Measurements from ENCODE around the gene RGS13.

Gene RGS13

GRCh38 chr1:192652159-192652558 is 16.2 kb downstream of the RGS13 start:
- Histone ChIP-seq H3K4me3 (ENCODE audit: low read length in 2 of 2) (no peak overlapping the region), H3K27me3 (ENCODE audit: control insufficient read depth in 1 of 2, insufficient read depth in 2 of 2, low read length in 2 of 2) (no peaks in the 10 kb centered on the region), H3K9me3 (ENCODE audit: control insufficient read depth in 2 of 2, low read length in 2 of 2) (no peaks in the 10 kb centered on the region), H3K27ac (ENCODE audit: low read length) (no peak overlapping the region), H3K9ac (ENCODE audit: low read length in 2 of 2) (no peak overlapping the region), H3K4me1 (ENCODE audit: control insufficient read depth, insufficient read depth, low read length) (no peaks in the 10 kb centered on the region), H3K36me3 (ENCODE audit: control insufficient read depth in 2 of 2, insufficient read depth in 2 of 2, low read length in 2 of 2) (no peaks in the 10 kb centered on the region)

GRCh38 chr1:192654120-192654519 is 18.2 kb downstream of the RGS13 start:
- Histone ChIP-seq H3K9ac (ENCODE audit: low read length in 2 of 2) (no peak overlapping the region), H3K36me3 (ENCODE audit: control insufficient read depth in 2 of 2, insufficient read depth in 2 of 2, low read length in 2 of 2) (no peaks in the 10 kb centered on the region), H3K4me1 (ENCODE audit: control insufficient read depth, insufficient read depth, low read length) (no peaks in the 10 kb centered on the region), H3K9me3 (ENCODE audit: control insufficient read depth in 2 of 2, low read length in 2 of 2) (no peaks in the 10 kb centered on the region), H3K27ac (ENCODE audit: low read length) (no peak overlapping the region), H3K27me3 (ENCODE audit: control insufficient read depth in 1 of 2, insufficient read depth in 2 of 2, low read length in 2 of 2) (no peaks in the 10 kb centered on the region), H3K4me3 (ENCODE audit: low read length in 2 of 2) (no peak overlapping the region)

DNA sequence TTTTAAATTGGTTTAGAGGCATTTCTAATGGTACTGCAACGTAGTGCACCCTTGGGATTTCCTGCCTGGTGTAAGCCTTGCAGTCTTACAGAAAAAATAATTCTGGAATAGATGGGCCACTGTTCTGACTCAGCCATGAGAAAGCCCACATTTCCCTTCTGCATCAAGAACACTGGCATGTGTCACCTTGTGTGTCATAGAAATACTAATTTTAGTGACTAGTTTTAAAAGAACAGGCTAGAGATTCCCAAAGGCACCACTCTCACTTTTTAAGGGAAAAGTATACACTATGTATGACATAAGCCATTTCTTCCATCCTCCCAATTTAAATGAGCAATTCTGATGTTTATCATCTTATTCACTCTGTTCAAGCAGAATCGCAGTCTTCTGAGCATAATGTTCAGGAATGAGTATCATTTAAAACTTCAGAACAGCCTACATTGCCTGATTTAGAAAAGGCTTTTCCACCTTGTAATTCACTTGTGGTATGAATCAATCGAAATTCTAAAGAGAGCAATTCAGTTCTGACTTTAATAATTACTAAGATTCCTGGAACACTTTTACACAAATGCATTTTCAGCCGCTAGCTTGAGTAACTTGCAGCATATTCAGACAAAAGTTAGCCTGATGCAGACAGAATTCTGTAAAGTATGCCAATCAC is 18.8 kb downstream of the RGS13 start:
- H3K4me1 ChIP-seq (ENCODE audit: control insufficient read depth, insufficient read depth, low read length) = no peaks in the 10 kb centered on the region
- no peaks in the 10 kb centered on the region for H3K27me3 ChIP-seq (ENCODE audit: control insufficient read depth in 1 of 2, insufficient read depth in 2 of 2, low read length in 2 of 2)
- no peak overlapping the region for H3K9ac ChIP-seq (ENCODE audit: low read length in 2 of 2)
- no peaks in the 10 kb centered on the region for H3K36me3 ChIP-seq (ENCODE audit: control insufficient read depth in 2 of 2, insufficient read depth in 2 of 2, low read length in 2 of 2)
- H3K4me3 ChIP-seq (ENCODE audit: low read length in 2 of 2) = no peak overlapping the region
- H3K9me3 ChIP-seq (ENCODE audit: control insufficient read depth in 2 of 2, low read length in 2 of 2) = no peaks in the 10 kb centered on the region
- no peak overlapping the region for H3K27ac ChIP-seq (ENCODE audit: low read length)

GRCh38 chr1:192657760-192658159 is 21.8 kb downstream of the RGS13 start:
- Histone ChIP-seq H3K27ac (ENCODE audit: low read length) (no peak overlapping the region), H3K36me3 (ENCODE audit: control insufficient read depth in 2 of 2, insufficient read depth in 2 of 2, low read length in 2 of 2) (no peaks in the 10 kb centered on the region), H3K9me3 (ENCODE audit: control insufficient read depth in 2 of 2, low read length in 2 of 2) (no peaks in the 10 kb centered on the region), H3K4me3 (ENCODE audit: low read length in 2 of 2) (no peak overlapping the region), H3K27me3 (ENCODE audit: control insufficient read depth in 1 of 2, insufficient read depth in 2 of 2, low read length in 2 of 2) (no peaks in the 10 kb centered on the region), H3K9ac (ENCODE audit: low read length in 2 of 2) (no peak overlapping the region), H3K4me1 (ENCODE audit: control insufficient read depth, insufficient read depth, low read length) (no peaks in the 10 kb centered on the region)

DNA sequence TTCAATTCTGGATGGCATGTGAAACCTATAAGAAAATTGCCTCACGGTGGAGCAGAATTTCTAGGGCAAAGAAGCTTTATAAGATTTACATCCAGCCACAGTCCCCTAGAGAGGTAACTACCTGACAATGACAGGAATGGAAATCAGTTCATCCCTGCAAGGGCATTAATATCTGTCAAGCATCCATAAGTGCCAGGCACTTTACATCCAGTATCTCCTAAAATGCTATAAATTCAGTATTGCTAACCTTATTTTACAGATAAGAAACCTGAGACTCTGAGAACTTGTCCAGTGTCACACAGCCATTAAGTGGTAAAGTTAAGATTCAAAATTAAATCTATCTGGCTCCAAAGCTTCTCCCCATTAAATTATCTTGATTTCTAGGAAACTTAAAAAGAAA is 22.3 kb downstream of the RGS13 start:
- no peak overlapping the region for H3K4me3 ChIP-seq (ENCODE audit: low read length in 2 of 2)
- H3K27ac ChIP-seq (ENCODE audit: low read length) = no peak overlapping the region
- no peaks in the 10 kb centered on the region for H3K4me1 ChIP-seq (ENCODE audit: control insufficient read depth, insufficient read depth, low read length)
- H3K9ac ChIP-seq (ENCODE audit: low read length in 2 of 2) = no peak overlapping the region
- no peaks in the 10 kb centered on the region for H3K27me3 ChIP-seq (ENCODE audit: control insufficient read depth in 1 of 2, insufficient read depth in 2 of 2, low read length in 2 of 2)
- no peaks in the 10 kb centered on the region for H3K36me3 ChIP-seq (ENCODE audit: control insufficient read depth in 2 of 2, insufficient read depth in 2 of 2, low read length in 2 of 2)
- no peaks in the 10 kb centered on the region for H3K9me3 ChIP-seq (ENCODE audit: control insufficient read depth in 2 of 2, low read length in 2 of 2)

DNA sequence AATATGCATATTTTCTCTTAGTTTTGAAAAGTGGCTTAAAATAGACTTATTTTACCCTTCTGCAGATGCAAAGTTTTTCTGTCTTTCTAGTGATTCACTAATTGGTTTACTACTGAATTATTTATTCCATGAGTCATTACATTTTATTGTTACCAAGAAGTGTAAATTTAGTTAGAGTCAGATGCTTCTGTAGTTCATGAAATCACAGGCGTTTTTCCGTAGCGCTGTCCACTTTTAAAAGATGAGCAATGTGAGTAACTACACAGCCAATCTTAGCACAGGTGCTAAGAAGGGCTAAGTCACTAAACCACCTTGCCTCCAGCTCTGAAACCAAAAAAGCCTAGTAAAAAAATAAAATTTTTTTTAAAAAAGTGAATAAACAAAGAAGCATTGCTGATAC is 24.7 kb downstream of the RGS13 start:
- H3K4me3 ChIP-seq (ENCODE audit: low read length in 2 of 2) = no peak overlapping the region
- H3K9ac ChIP-seq (ENCODE audit: low read length in 2 of 2) = no peak overlapping the region
- no peaks in the 10 kb centered on the region for H3K27me3 ChIP-seq (ENCODE audit: control insufficient read depth in 1 of 2, insufficient read depth in 2 of 2, low read length in 2 of 2)
- no peak overlapping the region for H3K27ac ChIP-seq (ENCODE audit: low read length)
- H3K36me3 ChIP-seq (ENCODE audit: control insufficient read depth in 2 of 2, insufficient read depth in 2 of 2, low read length in 2 of 2) = no peaks in the 10 kb centered on the region
- no peaks in the 10 kb centered on the region for H3K9me3 ChIP-seq (ENCODE audit: control insufficient read depth in 2 of 2, low read length in 2 of 2)
- H3K4me1 ChIP-seq (ENCODE audit: control insufficient read depth, insufficient read depth, low read length) = no peaks in the 10 kb centered on the region

GRCh38 chr1:192668409-192668983 is 32.5 kb downstream of the RGS13 start:
- Histone ChIP-seq H3K9ac (ENCODE audit: low read length in 2 of 2) (no peak overlapping the region), H3K4me3 (ENCODE audit: low read length in 2 of 2) (no peak overlapping the region), H3K27ac (ENCODE audit: low read length) (no peak overlapping the region), H3K36me3 (ENCODE audit: control insufficient read depth in 2 of 2, insufficient read depth in 2 of 2, low read length in 2 of 2) (no peaks in the 10 kb centered on the region), H3K9me3 (ENCODE audit: control insufficient read depth in 2 of 2, low read length in 2 of 2) (no peaks in the 10 kb centered on the region), H3K27me3 (ENCODE audit: control insufficient read depth in 1 of 2, insufficient read depth in 2 of 2, low read length in 2 of 2) (no peaks in the 10 kb centered on the region), H3K4me1 (ENCODE audit: control insufficient read depth, insufficient read depth, low read length) (no peaks in the 10 kb centered on the region)

DNA sequence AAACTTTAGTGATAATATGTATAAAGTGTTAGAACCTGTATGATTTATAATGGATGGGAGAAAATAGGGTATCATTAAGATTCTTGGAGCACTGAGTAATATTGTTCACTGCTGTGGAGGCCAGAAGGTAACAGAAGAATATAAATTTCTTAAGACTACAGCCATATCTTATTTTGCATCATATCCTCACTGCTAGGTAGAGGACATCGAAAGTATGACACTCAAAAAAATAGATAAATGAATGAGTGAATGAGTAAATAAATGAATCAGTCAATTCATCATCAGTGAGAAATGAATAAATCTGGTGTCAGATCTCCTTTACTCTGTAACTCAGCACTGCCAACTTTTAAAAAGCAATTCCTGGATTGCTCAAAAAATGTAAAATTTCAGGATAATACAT is 33.2 kb downstream of the RGS13 start:
- Histone ChIP-seq H3K4me1 (ENCODE audit: control insufficient read depth, insufficient read depth, low read length) (no peaks in the 10 kb centered on the region), H3K9me3 (ENCODE audit: control insufficient read depth in 2 of 2, low read length in 2 of 2) (no peaks in the 10 kb centered on the region), H3K4me3 (ENCODE audit: low read length in 2 of 2) (no peak overlapping the region), H3K27me3 (ENCODE audit: control insufficient read depth in 1 of 2, insufficient read depth in 2 of 2, low read length in 2 of 2) (no peaks in the 10 kb centered on the region), H3K27ac (ENCODE audit: low read length) (no peak overlapping the region), H3K36me3 (ENCODE audit: control insufficient read depth in 2 of 2, insufficient read depth in 2 of 2, low read length in 2 of 2) (no peaks in the 10 kb centered on the region), H3K9ac (ENCODE audit: low read length in 2 of 2) (no peak overlapping the region)

DNA sequence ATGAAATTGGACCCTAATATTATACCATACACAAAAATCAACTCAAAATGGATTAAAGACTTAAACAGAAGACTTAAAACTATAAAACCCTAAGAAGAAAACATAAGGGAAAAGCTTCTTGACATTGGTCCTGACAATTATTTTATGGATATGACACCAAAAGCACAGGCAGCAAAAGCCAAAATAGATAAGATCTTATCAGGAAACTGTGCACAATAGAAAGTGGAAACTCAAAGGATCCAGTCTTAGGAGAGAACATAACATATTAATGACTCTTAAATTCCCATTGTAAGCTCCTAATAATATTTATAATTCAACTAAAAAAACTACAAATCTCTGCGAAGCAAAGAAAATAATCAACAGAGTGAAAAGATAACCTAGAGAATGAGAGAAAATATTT is 39.8 kb downstream of the RGS13 start:
- Histone ChIP-seq H3K4me1 (ENCODE audit: control insufficient read depth, insufficient read depth, low read length) (no peaks in the 10 kb centered on the region), H3K9ac (ENCODE audit: low read length in 2 of 2) (no peak overlapping the region), H3K27ac (ENCODE audit: low read length) (no peak overlapping the region), H3K4me3 (ENCODE audit: low read length in 2 of 2) (no peak overlapping the region), H3K9me3 (ENCODE audit: control insufficient read depth in 2 of 2, low read length in 2 of 2) (no peaks in the 10 kb centered on the region), H3K27me3 (ENCODE audit: control insufficient read depth in 1 of 2, insufficient read depth in 2 of 2, low read length in 2 of 2) (no peaks in the 10 kb centered on the region), H3K36me3 (ENCODE audit: control insufficient read depth in 2 of 2, insufficient read depth in 2 of 2, low read length in 2 of 2) (no peaks in the 10 kb centered on the region)

DNA sequence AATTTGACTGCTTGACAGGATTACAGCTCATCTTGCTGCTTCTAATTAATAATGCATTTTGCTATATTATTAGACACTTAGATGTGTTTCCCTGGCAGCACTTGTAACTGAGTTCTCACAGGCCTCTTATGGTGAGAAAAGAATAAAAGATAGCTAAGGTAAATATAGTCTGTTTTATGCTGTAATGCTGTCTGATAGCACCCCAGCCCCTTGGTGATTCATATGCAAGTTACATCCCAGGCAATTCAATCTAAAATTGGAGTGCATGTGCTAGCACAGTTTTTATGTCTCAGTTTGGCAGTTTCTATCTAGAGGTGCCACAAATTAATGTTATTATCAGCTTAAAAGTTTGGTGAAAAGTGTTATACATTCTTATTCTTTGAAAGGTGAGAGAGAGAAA is 42.2 kb downstream of the RGS13 start:
- H3K9ac ChIP-seq (ENCODE audit: low read length in 2 of 2) = no peak overlapping the region
- no peaks in the 10 kb centered on the region for H3K36me3 ChIP-seq (ENCODE audit: control insufficient read depth in 2 of 2, insufficient read depth in 2 of 2, low read length in 2 of 2)

DNA sequence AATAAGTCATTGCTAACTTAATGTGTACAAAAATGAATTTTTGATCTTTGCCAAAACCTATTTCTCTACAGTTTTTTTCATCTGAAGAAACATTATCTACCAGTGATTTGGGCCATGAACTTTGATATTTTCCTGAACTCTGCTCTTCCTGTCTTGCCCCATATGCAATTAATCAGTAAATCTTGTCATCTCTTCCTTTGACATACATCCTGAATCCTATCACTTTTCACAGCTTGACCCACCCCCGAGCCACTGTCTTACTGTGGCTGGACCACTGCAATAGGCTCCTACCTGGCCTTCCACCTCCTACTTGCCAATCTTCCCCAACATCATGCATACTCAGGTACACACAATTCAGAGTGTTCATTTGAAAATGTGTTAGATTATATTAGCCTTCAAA is 46.4 kb downstream of the RGS13 start:
- H3K4me3 ChIP-seq (ENCODE audit: low read length in 2 of 2) = no peak overlapping the region
- H3K9me3 ChIP-seq (ENCODE audit: control insufficient read depth in 2 of 2, low read length in 2 of 2) = no peaks in the 10 kb centered on the region
- no peak overlapping the region for H3K27ac ChIP-seq (ENCODE audit: low read length)
- no peak overlapping the region for H3K9ac ChIP-seq (ENCODE audit: low read length in 2 of 2)
- H3K36me3 ChIP-seq (ENCODE audit: control insufficient read depth in 2 of 2, insufficient read depth in 2 of 2, low read length in 2 of 2) = no peaks in the 10 kb centered on the region
- H3K4me1 ChIP-seq (ENCODE audit: control insufficient read depth, insufficient read depth, low read length) = no peaks in the 10 kb centered on the region
- no peaks in the 10 kb centered on the region for H3K27me3 ChIP-seq (ENCODE audit: control insufficient read depth in 1 of 2, insufficient read depth in 2 of 2, low read length in 2 of 2)

More for the DNA sequence above, 42.2 kb downstream of the RGS13 start:
- Histone ChIP-seq H3K9me3 (ENCODE audit: control insufficient read depth in 2 of 2, low read length in 2 of 2) (no peaks in the 10 kb centered on the region), H3K27me3 (ENCODE audit: control insufficient read depth in 1 of 2, insufficient read depth in 2 of 2, low read length in 2 of 2) (no peaks in the 10 kb centered on the region), H3K4me3 (ENCODE audit: low read length in 2 of 2) (no peak overlapping the region), H3K4me1 (ENCODE audit: control insufficient read depth, insufficient read depth, low read length) (no peaks in the 10 kb centered on the region), H3K27ac (ENCODE audit: low read length) (no peak overlapping the region)
